Fibroblast of villous mesenchyme (primary cell): ENCODE data around the gene IL1RL1. TPM values are rescaled to one million over a fixed set of nuclear protein-coding genes. Genes with fewer than 3 reads are reported as not detected.

Experiments used
- DNase-seq: peaks from one replicate; pipeline ENCODE4 v3.0.0-alpha.2; 2010; ENCODE audit warnings: low read depth
- H3K4me3 ChIP-seq: 2 replicates; pipeline ENCODE4 v1.5.1; 2011; ENCODE audit warnings: low read depth, mild to moderate bottlenecking, low read length
- CTCF ChIP-seq: IDR thresholded peaks from 2 replicates; pipeline ENCODE4 v1.5.1; 2012; ENCODE audit warnings: low read depth, mild to moderate bottlenecking, low read length; ENCODE audit not compliant: insufficient read depth
- total RNA-seq: library from RNA; depleted of rRNA; stranded (reverse); fragments of >200 nt; gene quantifications from 2 replicates; pipeline ENCODE4 v1.2.3, GENCODE V29; 2012

IL1RL1 gene
- total RNA-seq, 1 donor = 1.3 TPM

GRCh38 chr2:102355526-102356380 lies 44.4 kb downstream of the IL1RL1 start, which contains the start of gene IL18R1:
Gene IL18R1, plus strand, starts transcription at chr2:102355796. Its CDS starts 6,865 bp downstream, at chr2:102362661.
- TF ChIP-seq CTCF = peak; percentile 88

GRCh38 chr2:102356381-102356712 lies 45.0 kb downstream of the IL1RL1 start:
- H3K4me3 ChIP-seq = peak overlapping the region; percentile 73
- TF ChIP-seq CTCF = no peak
- DNase-seq = no peak

More at GRCh38 chr2:102355526-102356380, 44.4 kb downstream of the IL1RL1 start, which contains the start of gene IL18R1:
- peak; percentile 74 for DNase-seq
- H3K4me3 ChIP-seq = peak within 1 kb of the TSS; percentile 73

GRCh38 chr2:102356741-102357140 lies 45.4 kb downstream of the IL1RL1 start:
- H3K4me3 ChIP-seq = no peak overlapping the region
- no peak for TF ChIP-seq CTCF
- no peak for DNase-seq

- no peak for TF ChIP-seq CTCF
- H3K4me3 ChIP-seq = no peak overlapping the region
- DNase-seq = no peak
Observed at GRCh38 chr2:102357937-102358336, 46.6 kb downstream of the IL1RL1 start.

GRCh38 chr2:102358496-102358895 lies 47.1 kb downstream of the IL1RL1 start:
- no peak overlapping the region for H3K4me3 ChIP-seq
- DNase-seq = no peak
- no peak for TF ChIP-seq CTCF

GRCh38 chr2:102359527-102359926 lies 48.2 kb downstream of the IL1RL1 start:
- no peak for TF ChIP-seq CTCF
- no peak overlapping the region for H3K4me3 ChIP-seq
- no peak for DNase-seq

GRCh38 chr2:102361632-102362241 lies 50.4 kb downstream of the IL1RL1 start:
- DNase-seq = no peak
- TF ChIP-seq CTCF = no peak
- H3K4me3 ChIP-seq = no peak overlapping the region
